ENCODE data around the gene SLC35A4. TPM values are rescaled to one million over a fixed set of nuclear protein-coding genes. Genes with fewer than 3 reads are reported as not detected.
A peak's percentile ranks its signal among the peaks of the same experiment; 100 is the strongest.

The SLC35A4 gene
- total and polyA plus RNA-seq, 2 of the 8 experiments (the other 6 are each of a cell fraction or from before 2014, with no cell fraction given) = 78.6 to 133 TPM

DNA sequence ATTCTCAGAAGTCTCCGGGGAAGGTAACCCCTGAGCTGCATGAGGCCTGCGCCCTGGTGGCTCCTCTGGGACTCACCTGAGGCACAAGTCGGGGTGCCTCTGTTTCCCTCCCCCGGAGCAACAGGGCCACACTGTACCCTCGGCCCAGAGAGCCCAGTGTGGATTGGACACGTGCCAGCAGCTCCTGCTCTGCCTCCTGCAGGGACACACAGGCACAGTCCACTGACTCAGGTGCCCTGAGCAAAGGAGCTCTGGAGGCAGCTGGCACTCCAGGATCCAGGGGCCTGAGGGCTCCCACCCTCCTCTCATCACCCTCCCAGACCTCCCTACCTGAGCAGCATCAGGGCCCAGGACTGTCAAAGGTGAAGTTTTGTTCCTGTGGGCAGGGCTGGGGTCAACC lies 29.5 kb downstream of the SLC35A4 start:
- Histone ChIP-seq H3K79me1 (ENCODE audit: low read depth, low read length) (no peaks in the 10 kb centered on the region), H2BK15ac (ENCODE audit: low read length) (no peak overlapping the region), H2BK12ac (ENCODE audit: low read depth, low read length) (peak overlapping the region; percentile 68; the same call in 1 of the 2 replicates), H3K9me3 (ENCODE audit: insufficient read depth in 2 of 2, low read depth in 1 of 2, low read length in 1 of 2) (no peaks in the 10 kb centered on the region), H3K9ac (replicated peaks in 1 of 4; ENCODE audit: extremely low read depth in 1 of 4, low read depth in 3 of 4, low read length in 3 of 4) (no peak overlapping the region), H4K8ac (ENCODE audit: extremely low read depth, insufficient read depth, low read length) (no peak overlapping the region), H4K91ac (replicated peaks; ENCODE audit: insufficient read length, low read length) (peak overlapping the region; percentile 93), H3K27me3 (replicated peaks in 1 of 4; ENCODE audit: control insufficient read depth in 3 of 4, extremely low read depth in 1 of 4, insufficient read depth in 3 of 4, low read length in 3 of 4) (no peaks in the 10 kb centered on the region), H3K4me3 (ENCODE audit: extremely low read depth in 1 of 4, insufficient read depth in 2 of 4, low read depth in 3 of 4, low read length in 4 of 4) (no peak overlapping the region), H3K56ac (replicated peaks; ENCODE audit: insufficient read length, low read depth, low read length) (no peak overlapping the region), H3K4me1 (replicated peaks in 1 of 4; ENCODE audit: control insufficient read depth in 3 of 4, insufficient read depth in 4 of 4, low read length in 3 of 4) (no peaks in the 10 kb centered on the region), H2AFZ (ENCODE audit: low read length) (no peak overlapping the region; the same call in 1 of the 2 replicates), H2AK5ac (ENCODE audit: low read depth, low read length) (no peak overlapping the region), H4K5ac (ENCODE audit: insufficient read length, low read depth, low read length) (no peak overlapping the region), H3K14ac (ENCODE audit: insufficient read length) (no peak overlapping the region), H2BK5ac (ENCODE audit: low read depth, low read length) (no peak overlapping the region; the same call in 1 of the 2 replicates), H2BK20ac (ENCODE audit: low read length) (no peak overlapping the region), H3K4ac (replicated peaks; ENCODE audit: insufficient read length, low read depth, low read length) (no peak overlapping the region), H3K23me2 (ENCODE audit: low read depth, low read length) (peaks cover 1% of the 10 kb centered on the region; the same call in 1 of the 2 replicates), H4K20me1 (replicated peaks in 1 of 2; ENCODE audit: control insufficient read depth in 1 of 2, insufficient read depth in 2 of 2, low read length in 2 of 2) (no peaks in the 10 kb centered on the region), H3K23ac (ENCODE audit: insufficient read length) (no peak overlapping the region), H3K36me3 (ENCODE audit: control insufficient read depth in 2 of 4, insufficient read depth in 4 of 4, low read length in 3 of 4) (no peaks in the 10 kb centered on the region), H3K18ac (ENCODE audit: extremely low read depth, low read length) (no peak overlapping the region), H3K4me2 (ENCODE audit: insufficient read depth in 1 of 2, low read depth in 2 of 2, low read length in 2 of 2) (no peak overlapping the region), H2BK120ac (replicated peaks; ENCODE audit: low read depth, low read length) (no peak overlapping the region), H3K27ac (ENCODE audit: low read depth, low read length) (no peak overlapping the region), H3K79me2 (ENCODE audit: control insufficient read depth in 1 of 2, insufficient read depth in 2 of 2, low read length in 2 of 2) (no peaks in the 10 kb centered on the region)
- 82% methylated on average over 6 of the region's 6 CpGs; no CpG with 5 or more reads in 1 of the 2 experiments for WGBS, 2 experiments (ENCODE audit: extremely low coverage in 1 of 2, insufficient coverage in 1 of 2, insufficient read length in 1 of 2, insufficient replicate concordance in 2 of 2, low coverage in 1 of 2, low lambda C conversion rate in 2 of 2, missing lambda C conversion rate in 1 of 2)
- DNase-seq (ENCODE audit: low read depth in 1 of 2, low spot score in 2 of 2) (no peak), FAIRE-seq (no peak)
- POLR2A ChIA-PET (ENCODE audit: partially characterized antibody) = interaction anchor here (0.8 to 1.8 kb wide), 2 partner anchors 21 to 47 kb away, joined by 3 to 6 read pairs; partner anchors contain the start of gene EIF4EBP3
- CTCF ChIA-PET (ENCODE audit: partially characterized antibody) = interaction anchor here (0.8 to 0.9 kb wide), 3 partner anchors 11 to 53 kb away, joined by 3 to 6 read pairs (median 4); partner anchors contain the start of gene NDUFA2
- TF ChIP-seq POLR2AphosphoS5 (IDR thresholded peaks at IDR 0.05; ENCODE audit: low read depth, low read length) (no peak), HDAC6 (IDR thresholded peaks at IDR 0.05; ENCODE audit: low read depth, low read length) (no peak), CTBP2 (IDR thresholded peaks at IDR 0.05; ENCODE audit: borderline replicate concordance, insufficient read depth, insufficient read length, low read length) (no peak), SAP30 (IDR thresholded peaks at IDR 0.05; ENCODE audit: insufficient read depth, insufficient replicate concordance, low read length) (no peak), KDM4A (IDR thresholded peaks at IDR 0.05; ENCODE audit: low read depth, low read length, severe bottlenecking) (no peak), NRF1 (IDR thresholded peaks at IDR 0.05; ENCODE audit: low read depth, low read length) (no peak), MAFK (IDR thresholded peaks at IDR 0.05; ENCODE audit: low read depth, low read length) (no peak)
